Measurements from ENCODE around the gene ANO9. TPM values are rescaled to one million over a fixed set of nuclear protein-coding genes. Genes with fewer than 3 reads are reported as not detected.

Gene ANO9
- total RNA-seq, 1 donor from 2014 or later = 1.9 TPM

DNA sequence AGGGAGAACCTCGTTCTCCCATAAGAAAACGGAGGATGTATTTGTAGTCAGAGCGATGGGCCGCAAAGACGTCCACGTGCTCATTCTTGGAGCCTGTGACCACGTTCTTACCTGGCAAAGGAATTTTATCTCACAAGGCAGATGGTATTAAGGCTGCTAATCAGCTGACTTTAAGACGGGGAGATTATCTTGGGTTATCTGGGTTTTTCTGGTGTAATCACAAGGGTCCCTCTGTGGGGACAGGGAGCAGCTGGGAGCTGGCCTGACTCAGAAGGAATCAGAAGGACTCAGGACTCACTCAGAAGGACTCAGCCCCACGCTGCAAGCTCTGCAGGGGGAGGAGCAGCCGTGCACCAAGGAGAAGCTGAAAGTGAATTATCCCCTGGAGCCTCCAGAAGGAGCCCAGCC is 19.6 kb downstream of the ANO9 start:
- Mint-ChIP-seq H3K27me3 (ENCODE audit: low read depth, unreplicated experiment) (peaks cover 25% of the 10 kb centered on the region), H3K4me3 (ENCODE audit: unreplicated experiment) (no peak overlapping the region), H3K36me3 (ENCODE audit: low read depth, unreplicated experiment) (peaks cover 2% of the 10 kb centered on the region), H3K27ac (ENCODE audit: unreplicated experiment) (no peak overlapping the region), H3K9me3 (ENCODE audit: unreplicated experiment) (peaks cover 4% of the 10 kb centered on the region), H3K4me1 (ENCODE audit: low read depth, unreplicated experiment) (peaks cover 5% of the 10 kb centered on the region)
- Histone ChIP-seq H4K20me1 (ENCODE audit: insufficient read depth, low read length) (no peaks in the 10 kb centered on the region), H3K27me3 (ENCODE audit: insufficient read depth, low read length) (peaks cover 18% of the 10 kb centered on the region), H3K36me3 (ENCODE audit: insufficient read depth, low read length) (no peaks in the 10 kb centered on the region), H3K4me2 (ENCODE audit: low read length) (no peak overlapping the region), H3K9me3 (ENCODE audit: insufficient read depth, low read depth, low read length) (no peaks in the 10 kb centered on the region), H3K4me1 (ENCODE audit: insufficient read depth, low read length) (no peaks in the 10 kb centered on the region), H2AFZ (ENCODE audit: low read depth, low read length) (no peak overlapping the region), H3K9ac (ENCODE audit: low read length) (no peak overlapping the region), H3K27ac (ENCODE audit: low read depth, low read length) (no peak overlapping the region), H3K4me3 (ENCODE audit: insufficient read depth, low read depth, low read length) (no peak overlapping the region), H3K79me2 (ENCODE audit: insufficient read depth, low read length) (no peaks in the 10 kb centered on the region)
- TF ChIP-seq, protein P1, sequence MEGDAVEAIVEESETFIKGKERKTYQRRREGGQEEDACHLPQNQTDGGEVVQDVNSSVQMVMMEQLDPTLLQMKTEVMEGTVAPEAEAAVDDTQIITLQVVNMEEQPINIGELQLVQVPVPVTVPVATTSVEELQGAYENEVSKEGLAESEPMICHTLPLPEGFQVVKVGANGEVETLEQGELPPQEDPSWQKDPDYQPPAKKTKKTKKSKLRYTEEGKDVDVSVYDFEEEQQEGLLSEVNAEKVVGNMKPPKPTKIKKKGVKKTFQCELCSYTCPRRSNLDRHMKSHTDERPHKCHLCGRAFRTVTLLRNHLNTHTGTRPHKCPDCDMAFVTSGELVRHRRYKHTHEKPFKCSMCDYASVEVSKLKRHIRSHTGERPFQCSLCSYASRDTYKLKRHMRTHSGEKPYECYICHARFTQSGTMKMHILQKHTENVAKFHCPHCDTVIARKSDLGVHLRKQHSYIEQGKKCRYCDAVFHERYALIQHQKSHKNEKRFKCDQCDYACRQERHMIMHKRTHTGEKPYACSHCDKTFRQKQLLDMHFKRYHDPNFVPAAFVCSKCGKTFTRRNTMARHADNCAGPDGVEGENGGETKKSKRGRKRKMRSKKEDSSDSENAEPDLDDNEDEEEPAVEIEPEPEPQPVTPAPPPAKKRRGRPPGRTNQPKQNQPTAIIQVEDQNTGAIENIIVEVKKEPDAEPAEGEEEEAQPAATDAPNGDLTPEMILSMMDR (IDR thresholded peaks at IDR 0.05; ENCODE audit: insufficient read depth, low read depth, low read length) = no peak
- DNase-seq (ENCODE audit: low read depth) (no peak), FAIRE-seq (no peak)

DNA sequence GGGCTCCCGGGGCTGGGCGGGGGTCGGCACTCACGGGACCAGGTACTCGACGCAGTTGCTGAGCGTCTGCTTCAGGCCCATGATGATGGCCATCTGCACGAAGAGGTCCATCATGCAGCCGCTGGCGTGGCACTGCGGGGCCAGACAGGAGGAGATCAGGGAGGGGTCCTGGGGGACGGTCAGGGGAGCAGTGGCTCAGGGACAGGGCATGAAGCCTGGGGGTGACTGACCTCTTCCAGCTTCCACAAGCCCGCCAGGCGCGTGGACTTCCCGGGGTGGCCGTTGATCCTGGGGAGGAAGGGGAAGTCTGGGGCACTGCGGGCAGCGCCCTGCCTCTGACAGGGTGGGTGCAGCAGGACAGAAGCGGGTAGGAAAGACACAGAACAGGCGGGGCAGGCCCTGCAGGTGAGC is 20.9 kb downstream of the ANO9 start:
- H3K9me3 Mint-ChIP-seq (ENCODE audit: unreplicated experiment) = peaks cover 4% of the 10 kb centered on the region
- Histone ChIP-seq H3K4me1 (ENCODE audit: insufficient read depth, low read length) (peaks cover 3% of the 10 kb centered on the region), H3K4me3 (ENCODE audit: insufficient read depth, low read depth, low read length) (no peak overlapping the region), H3K4me2 (ENCODE audit: low read length) (no peak overlapping the region), H3K79me2 (ENCODE audit: insufficient read depth, low read length) (no peaks in the 10 kb centered on the region), H2AFZ (ENCODE audit: low read depth, low read length) (no peak overlapping the region), H3K27me3 (ENCODE audit: insufficient read depth, low read length) (peaks cover 18% of the 10 kb centered on the region), H3K27ac (ENCODE audit: low read depth, low read length) (no peak overlapping the region), H3K36me3 (ENCODE audit: insufficient read depth, low read length) (no peaks in the 10 kb centered on the region), H3K9me3 (ENCODE audit: insufficient read depth, low read depth, low read length) (no peaks in the 10 kb centered on the region), H4K20me1 (ENCODE audit: insufficient read depth, low read length) (no peaks in the 10 kb centered on the region), H3K9ac (ENCODE audit: low read length) (no peak overlapping the region)
- no peak for DNase-seq (ENCODE audit: low read depth)
- peaks cover 27% of the 10 kb centered on the region for H3K27me3 Mint-ChIP-seq (ENCODE audit: low read depth, unreplicated experiment)
- no peak for FAIRE-seq
- H3K36me3 Mint-ChIP-seq (ENCODE audit: low read depth, unreplicated experiment) = peaks cover 2% of the 10 kb centered on the region
- TF ChIP-seq EZH2 (IDR thresholded peaks at IDR 0.05; ENCODE audit: insufficient read depth, low read length) = no peak
- TF ChIP-seq, protein P1 (IDR thresholded peaks at IDR 0.05; ENCODE audit: insufficient read depth, low read depth, low read length) = no peak
- peaks cover 7% of the 10 kb centered on the region for H3K4me1 Mint-ChIP-seq (ENCODE audit: low read depth, unreplicated experiment)
- H3K27ac Mint-ChIP-seq (ENCODE audit: unreplicated experiment) = no peak overlapping the region
- no peak overlapping the region for H3K4me3 Mint-ChIP-seq (ENCODE audit: unreplicated experiment)

DNA sequence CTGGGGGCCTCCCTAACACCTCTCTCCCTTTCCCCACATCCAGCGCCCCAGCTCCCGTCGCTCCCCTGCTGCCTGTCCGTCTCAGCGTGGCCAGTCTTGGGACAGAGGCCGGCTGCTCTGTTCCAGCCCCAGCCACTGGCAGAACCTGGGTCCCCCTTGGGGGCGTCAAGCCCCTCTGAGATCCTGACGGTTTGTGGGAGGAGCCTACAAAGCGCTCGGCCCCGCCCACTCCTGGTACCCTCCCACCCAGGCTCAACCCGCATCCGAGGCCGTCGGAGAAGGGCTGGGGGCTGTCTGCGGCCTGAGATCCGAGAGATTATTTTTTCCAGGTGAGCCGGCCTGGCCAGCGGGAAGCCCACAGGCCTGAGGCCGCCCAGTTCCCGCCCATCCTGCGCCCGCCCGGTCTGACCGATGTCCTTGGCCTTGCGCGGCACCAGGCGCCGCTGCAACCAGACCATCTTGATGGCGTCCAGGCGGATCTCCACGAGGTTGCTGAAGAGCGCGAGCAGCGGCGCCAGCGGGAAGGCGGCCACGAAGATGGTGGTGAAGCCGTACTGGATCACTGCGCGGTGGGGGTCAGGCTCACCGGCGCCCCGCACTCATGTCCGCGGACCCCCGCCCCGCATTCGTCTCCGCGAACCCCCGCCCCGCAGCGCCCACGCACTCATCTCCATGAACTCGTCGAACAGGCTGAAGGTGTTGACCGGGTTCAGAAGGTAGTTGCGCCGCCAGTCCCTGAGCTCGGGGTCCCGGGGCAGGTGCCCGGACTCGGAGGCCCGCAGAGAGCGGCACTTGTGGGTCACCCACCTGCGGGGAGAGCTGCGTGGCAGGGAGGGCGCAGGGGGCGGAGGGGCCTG is 21.5 kb downstream of the ANO9 start:
- FAIRE-seq = no peak

More for the DNA sequence above, 21.5 kb downstream of the ANO9 start:
- Histone ChIP-seq H3K79me2 (ENCODE audit: insufficient read depth, low read length) (no peaks in the 10 kb centered on the region), H3K9ac (ENCODE audit: low read length) (no peak overlapping the region), H3K4me3 (ENCODE audit: insufficient read depth, low read depth, low read length) (no peak overlapping the region), H4K20me1 (ENCODE audit: insufficient read depth, low read length) (no peaks in the 10 kb centered on the region), H3K36me3 (ENCODE audit: insufficient read depth, low read length) (no peaks in the 10 kb centered on the region), H3K27me3 (ENCODE audit: insufficient read depth, low read length) (peaks cover 15% of the 10 kb centered on the region), H3K9me3 (ENCODE audit: insufficient read depth, low read depth, low read length) (no peaks in the 10 kb centered on the region), H2AFZ (ENCODE audit: low read depth, low read length) (no peak overlapping the region), H3K4me2 (ENCODE audit: low read length) (no peak overlapping the region), H3K4me1 (ENCODE audit: insufficient read depth, low read length) (peaks cover 8% of the 10 kb centered on the region), H3K27ac (ENCODE audit: low read depth, low read length) (no peak overlapping the region)
- H3K27ac Mint-ChIP-seq (ENCODE audit: unreplicated experiment) = no peak overlapping the region
- no peak overlapping the region for H3K4me3 Mint-ChIP-seq (ENCODE audit: unreplicated experiment)
- TF ChIP-seq, protein P1 (IDR thresholded peaks at IDR 0.05; ENCODE audit: insufficient read depth, low read depth, low read length) = no peak
- no peak for TF ChIP-seq EZH2 (IDR thresholded peaks at IDR 0.05; ENCODE audit: insufficient read depth, low read length)
- peaks cover 4% of the 10 kb centered on the region for H3K9me3 Mint-ChIP-seq (ENCODE audit: unreplicated experiment)
- peaks cover 7% of the 10 kb centered on the region for H3K4me1 Mint-ChIP-seq (ENCODE audit: low read depth, unreplicated experiment)
- peaks cover 2% of the 10 kb centered on the region for H3K36me3 Mint-ChIP-seq (ENCODE audit: low read depth, unreplicated experiment)
- no peak for DNase-seq (ENCODE audit: low read depth)
- H3K27me3 Mint-ChIP-seq (ENCODE audit: low read depth, unreplicated experiment) = peaks cover 25% of the 10 kb centered on the region
